H9 (cell line): ENCODE data around the gene GUCY1A1. TPM values are rescaled to one million over a fixed set of nuclear protein-coding genes. Genes with fewer than 3 reads are reported as not detected.

Source experiments
- DNase-seq: peaks from one replicate; pipeline ENCODE4 v3.0.0-alpha.2; 2017
- H2AFZ ChIP-seq: one replicate; pipeline ENCODE4 v1.6.1; 2013; ENCODE audit warnings: mild to moderate bottlenecking, low read length, control low read depth, moderate library complexity
- H2AK5ac ChIP-seq: 2 replicates; pipeline ENCODE4 v1.6.1; 2013; ENCODE audit warnings: low read length, control low read depth, mixed read lengths; ENCODE audit not compliant: insufficient read length
- H2BK120ac ChIP-seq: one replicate; pipeline ENCODE4 v1.6.1; 2013; ENCODE audit warnings: low read depth, mild to moderate bottlenecking, low read length, control low read depth, inconsistent platforms; ENCODE audit not compliant: poor library complexity, severe bottlenecking
- H2BK12ac ChIP-seq: 2 replicates; pipeline ENCODE4 v1.6.1; 2013; ENCODE audit warnings: low read length, control low read depth, mixed read lengths, low read depth; ENCODE audit not compliant: insufficient read length
- H2BK15ac ChIP-seq: 2 replicates; pipeline ENCODE4 v1.6.1; 2013; ENCODE audit warnings: low read depth, low read length, control low read depth
- H2BK20ac ChIP-seq: one replicate; pipeline ENCODE4 v1.6.1; 2013; ENCODE audit warnings: low read depth, mild to moderate bottlenecking, low read length, control low read depth, inconsistent platforms; ENCODE audit not compliant: poor library complexity, severe bottlenecking
- H2BK5ac ChIP-seq: 2 replicates; pipeline ENCODE4 v1.6.1; 2013; ENCODE audit warnings: low read length, control low read depth, mixed read lengths; ENCODE audit not compliant: insufficient read length
- H3K14ac ChIP-seq: 2 replicates; pipeline ENCODE4 v1.6.1; 2013; ENCODE audit warnings: low read length, control low read depth; ENCODE audit not compliant: insufficient read depth
- H3K18ac ChIP-seq: 2 replicates; pipeline ENCODE4 v1.6.1; 2013; ENCODE audit warnings: low read depth, mild to moderate bottlenecking, mixed read lengths, low read length, control low read depth; ENCODE audit not compliant: insufficient read length
- H3K23ac ChIP-seq: 2 replicates; pipeline ENCODE4 v1.6.1; 2013; ENCODE audit warnings: low read length, control low read depth, mixed read lengths, low read depth; ENCODE audit not compliant: insufficient read length
- H3K23me2 ChIP-seq: 2 replicates; pipeline ENCODE4 v1.6.1; 2013; ENCODE audit warnings: low read depth, mild to moderate bottlenecking, mixed read lengths, low read length, control low read depth; ENCODE audit not compliant: insufficient read length, poor library complexity, severe bottlenecking
- H3K27ac ChIP-seq: 2 replicates; pipeline ENCODE4 v1.5.1; 2013; ENCODE audit warnings: low read length, control low read depth, mixed read lengths, low read depth; ENCODE audit not compliant: insufficient read length
- H3K27me3 ChIP-seq: 2 replicates; pipeline ENCODE4 v1.6.1; 2013; ENCODE audit warnings: low read length, control low read depth, inconsistent platforms; ENCODE audit not compliant: insufficient read depth
- H3K4ac ChIP-seq: 2 replicates; pipeline ENCODE4 v1.6.1; 2013; ENCODE audit warnings: low read depth, mild to moderate bottlenecking, control low read depth, inconsistent platforms, low read length, moderate library complexity
- H3K4me1 ChIP-seq: 2 replicates; pipeline ENCODE4 v1.6.1; 2013; ENCODE audit warnings: low read length, control low read depth, inconsistent platforms; ENCODE audit not compliant: insufficient read depth
- H3K4me2 ChIP-seq: 2 replicates; pipeline ENCODE4 v1.6.1; 2013; ENCODE audit warnings: low read length, control low read depth, mixed read lengths; ENCODE audit not compliant: insufficient read length, insufficient read depth
- H3K56ac ChIP-seq: 2 replicates; pipeline ENCODE4 v1.6.1; 2013; ENCODE audit warnings: low read depth, mild to moderate bottlenecking, mixed read lengths, low read length, control low read depth; ENCODE audit not compliant: insufficient read length
- H3K79me1 ChIP-seq: 2 replicates; pipeline ENCODE4 v1.6.1; 2013; ENCODE audit warnings: low read depth, mild to moderate bottlenecking, moderate library complexity, low read length, control low read depth, inconsistent platforms; ENCODE audit not compliant: insufficient read depth, poor library complexity, severe bottlenecking
- H3K79me2 ChIP-seq: 2 replicates; pipeline ENCODE4 v1.6.1; 2013; ENCODE audit warnings: low read length, control low read depth, inconsistent platforms; ENCODE audit not compliant: insufficient read depth
- H3K9ac ChIP-seq: 2 replicates; pipeline ENCODE4 v1.6.1; 2013; ENCODE audit warnings: low read length, control low read depth, mixed read lengths; ENCODE audit not compliant: insufficient read length; ENCODE audit errors: extremely low read depth
- H3K9me3 ChIP-seq: one replicate; pipeline ENCODE4 v1.6.1; 2013; ENCODE audit warnings: low read depth, low read length, inconsistent platforms; ENCODE audit not compliant: control insufficient read depth
- H3T11ph ChIP-seq: one replicate; pipeline ENCODE4 v1.6.1; 2013; ENCODE audit warnings: mild to moderate bottlenecking, low read length, control low read depth, inconsistent platforms
- H4K20me1 ChIP-seq: one replicate; pipeline ENCODE4 v1.6.1; 2013; ENCODE audit not compliant: control insufficient read depth, insufficient read length, insufficient read depth
- H4K5ac ChIP-seq: 2 replicates; pipeline ENCODE4 v1.6.1; 2013; ENCODE audit warnings: low read depth, mild to moderate bottlenecking, mixed read lengths, low read length, control low read depth; ENCODE audit not compliant: insufficient read length
- H4K8ac ChIP-seq: replicated peaks from 2 replicates; pipeline ENCODE4 v1.6.1; 2013; ENCODE audit warnings: low read length, control low read depth, mixed read lengths, low read depth; ENCODE audit not compliant: insufficient read length
- H4K91ac ChIP-seq: 2 replicates; pipeline ENCODE4 v1.6.1; 2013; ENCODE audit warnings: low read depth, mild to moderate bottlenecking, moderate library complexity, mixed read lengths, low read length, control low read depth; ENCODE audit not compliant: insufficient read length
- H3K27ac Mint-ChIP-seq, 3 experiments: 2 replicates in 2 of 3; 3 replicates in 1 of 3; pipeline ENCODE4 v1.8.0; 2020 to 2021; ENCODE audit warnings: mixed read lengths in 3 of 3, mild to moderate bottlenecking in 1 of 3, moderate library complexity in 1 of 3
- H3K27me3 Mint-ChIP-seq: 2 replicates; pipeline ENCODE4 v1.8.0; 2021; ENCODE audit warnings: low read depth, mild to moderate bottlenecking, moderate library complexity, mixed read lengths
- H3K36me3 Mint-ChIP-seq, 3 experiments: 2 replicates in 2 of 3; 3 replicates in 1 of 3; pipeline ENCODE4 v1.8.0; 2020 to 2021; ENCODE audit warnings: low read depth in 3 of 3, mixed read lengths in 3 of 3; ENCODE audit not compliant: insufficient read depth in 1 of 3
- H3K4me1 Mint-ChIP-seq, 2 experiments: 2 replicates each; pipeline ENCODE4 v1.8.0; 2020; ENCODE audit warnings: mixed read lengths in 2 of 2
- H3K4me3 Mint-ChIP-seq, 2 experiments: 2 replicates in 1 of 2; 3 replicates in 1 of 2; pipeline ENCODE4 v1.8.0; 2020 to 2021; ENCODE audit warnings: mild to moderate bottlenecking in 2 of 2, mixed read lengths in 2 of 2, moderate library complexity in 1 of 2
- H3K9me3 Mint-ChIP-seq, 2 experiments: 2 replicates in 1 of 2; 3 replicates in 1 of 2; pipeline ENCODE4 v1.8.0; 2020; ENCODE audit warnings: mild to moderate bottlenecking in 2 of 2, mixed read lengths in 2 of 2, moderate library complexity in 1 of 2
- WGBS: extraction: QIAGEN DNeasy Blood & Tissue Kit; methylation state at CpG from one replicate; pipeline ENCODE4 v1.1.7; 2013; ENCODE audit warnings: missing lambda C conversion rate, low lambda C conversion rate, mixed read lengths; ENCODE audit not compliant: insufficient read length; ENCODE audit errors: extremely low coverage; 5-methylcytosine and 5-hydroxymethylcytosine counted together
- total RNA-seq: library from RNA; stranded (reverse); gene quantifications from 2 replicates; pipeline ENCODE4 v1.2.1, GENCODE V29; 2021
- TF ChIP-seq, protein P1 (sequence below): fragments of 200-600 bp; sonication (generic); conservative IDR thresholded peaks from 3 replicates; pipeline ENCODE4 v1.8.0; 2021; ENCODE audit warnings: antibody characterized with exemption, mild to moderate bottlenecking

The GUCY1A1 gene
- total RNA-seq, 1 experiment from 2014 or later: not detected

DNA sequence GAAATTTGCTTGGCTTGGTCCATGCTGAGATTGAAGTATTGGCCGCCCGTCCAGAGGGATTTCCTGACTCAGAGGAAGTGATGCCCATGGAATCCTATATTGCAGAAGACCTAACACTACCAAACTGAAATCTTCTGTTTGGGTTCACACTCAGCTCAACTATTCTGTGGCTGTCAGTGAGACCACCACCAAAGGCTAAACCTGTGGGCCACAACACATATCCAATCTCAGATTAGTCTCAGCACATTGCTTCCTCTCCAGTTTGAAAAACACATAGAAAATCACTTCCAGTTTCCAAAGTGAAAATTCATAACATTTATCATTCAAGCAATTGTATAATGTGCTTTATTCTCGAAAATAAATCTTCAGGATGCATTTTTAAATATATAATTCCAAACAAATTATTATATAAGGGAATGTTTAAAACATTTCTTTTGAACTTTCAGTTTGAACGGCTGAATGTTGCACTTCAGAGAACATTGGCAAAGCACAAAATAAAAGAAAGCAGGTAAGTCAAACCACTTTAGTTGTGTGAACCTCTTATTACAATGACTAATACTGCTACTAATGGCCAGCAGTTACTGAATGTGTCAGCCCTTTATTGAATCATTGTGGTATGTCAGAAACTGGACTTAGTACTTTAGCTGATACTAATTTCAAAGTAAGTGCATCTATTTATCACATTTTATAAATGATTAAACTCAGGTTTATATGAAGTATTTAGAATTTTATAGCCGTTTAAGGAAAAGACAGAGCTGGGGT, 37.0 kb downstream of the GUCY1A1 start:
- H3K4ac ChIP-seq: no peak overlapping the region
- Mint-ChIP-seq H3K4me1 (peaks cover 0 to 4% of the 10 kb centered on the region in 2 experiments; a peak in 1 of 4 replicates), H3K9me3 (no peaks in the 10 kb centered on the region), H3K4me3 (no peak overlapping the region), H3K27me3 (peaks cover 6% of the 10 kb centered on the region), H3K36me3 (no peaks in the 10 kb centered on the region), H3K27ac (no peak overlapping the region)
- H3K23me2 ChIP-seq: no peaks in the 10 kb centered on the region
- no peak overlapping the region for H3K14ac ChIP-seq
- no peak overlapping the region for H2BK120ac ChIP-seq
- H3K79me1 ChIP-seq: no peaks in the 10 kb centered on the region
- no peak overlapping the region for H3K27ac ChIP-seq
- no peaks in the 10 kb centered on the region for H4K20me1 ChIP-seq
- no peak overlapping the region for H3K23ac ChIP-seq
- no peak for DNase-seq
- no peak overlapping the region for H2BK5ac ChIP-seq
- no peaks in the 10 kb centered on the region for H3K27me3 ChIP-seq
- H3K9me3 ChIP-seq: no peaks in the 10 kb centered on the region
- no peak overlapping the region for H2BK12ac ChIP-seq
- H3K4me2 ChIP-seq: no peak overlapping the region
- H2AFZ ChIP-seq: no peak overlapping the region
- H3K56ac ChIP-seq: no peak overlapping the region
- no peak overlapping the region for H4K5ac ChIP-seq
- H2BK20ac ChIP-seq: no peak overlapping the region
- no peaks in the 10 kb centered on the region for H3K4me1 ChIP-seq
- no peak overlapping the region for H2AK5ac ChIP-seq
- no peaks in the 10 kb centered on the region for H3K79me2 ChIP-seq
- no peak overlapping the region for H3K18ac ChIP-seq
- H2BK15ac ChIP-seq: no peak overlapping the region
- H3K9ac ChIP-seq: no peak overlapping the region
- no peak overlapping the region for H4K8ac ChIP-seq
- no peak overlapping the region for H3T11ph ChIP-seq
- WGBS: no CpG with 5 or more reads among the region's 5 CpGs
- TF ChIP-seq, protein P1, sequence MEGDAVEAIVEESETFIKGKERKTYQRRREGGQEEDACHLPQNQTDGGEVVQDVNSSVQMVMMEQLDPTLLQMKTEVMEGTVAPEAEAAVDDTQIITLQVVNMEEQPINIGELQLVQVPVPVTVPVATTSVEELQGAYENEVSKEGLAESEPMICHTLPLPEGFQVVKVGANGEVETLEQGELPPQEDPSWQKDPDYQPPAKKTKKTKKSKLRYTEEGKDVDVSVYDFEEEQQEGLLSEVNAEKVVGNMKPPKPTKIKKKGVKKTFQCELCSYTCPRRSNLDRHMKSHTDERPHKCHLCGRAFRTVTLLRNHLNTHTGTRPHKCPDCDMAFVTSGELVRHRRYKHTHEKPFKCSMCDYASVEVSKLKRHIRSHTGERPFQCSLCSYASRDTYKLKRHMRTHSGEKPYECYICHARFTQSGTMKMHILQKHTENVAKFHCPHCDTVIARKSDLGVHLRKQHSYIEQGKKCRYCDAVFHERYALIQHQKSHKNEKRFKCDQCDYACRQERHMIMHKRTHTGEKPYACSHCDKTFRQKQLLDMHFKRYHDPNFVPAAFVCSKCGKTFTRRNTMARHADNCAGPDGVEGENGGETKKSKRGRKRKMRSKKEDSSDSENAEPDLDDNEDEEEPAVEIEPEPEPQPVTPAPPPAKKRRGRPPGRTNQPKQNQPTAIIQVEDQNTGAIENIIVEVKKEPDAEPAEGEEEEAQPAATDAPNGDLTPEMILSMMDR: no peak
- H4K91ac ChIP-seq: no peak overlapping the region
